WTC11 (cell line): ENCODE measurements around the gene PPP6C. TPM values are rescaled to one million over a fixed set of nuclear protein-coding genes. Genes with fewer than 3 reads are reported as not detected.
"Not testable (repeated sequence)": the region's sequence is repeated elsewhere in the genome, so short reads cannot be mapped to it uniquely, and the experiment has no call there.

Experiments used
- ATAC-seq: fragments of 200-7000 bp; cut with Tn5 transposase; 2 replicates; pipeline ENCODE4 v1.10.0; 2021; ENCODE audit warnings: mild to moderate bottlenecking, moderate library complexity
- CTCF ChIA-PET: fragments of 300-600 bp; sonication (Branson Sonifier 250); formaldehyde crosslinking; loops from one replicate; lab custom pipeline; 2021; ENCODE audit warnings: antibody characterized with exemption; lab: Charles Lee
- POLR2A ChIA-PET: fragments of 350-600 bp; sonication (Branson Sonifier 250); formaldehyde crosslinking; loops from one replicate; lab custom pipeline; 2021; ENCODE audit warnings: antibody characterized with exemption; lab: Charles Lee
- DNase-seq: peaks from one replicate; pipeline ENCODE4 v3.0.0; 2021; ENCODE audit warnings: low spot score
- H3K27ac Mint-ChIP-seq: 2 replicates; pipeline ENCODE4 v1.8.0; 2021; ENCODE audit warnings: mixed read lengths
- H3K27me3 Mint-ChIP-seq: 2 replicates; pipeline ENCODE4 v1.8.0; 2021; ENCODE audit warnings: low read depth, mild to moderate bottlenecking, moderate library complexity, mixed read lengths
- H3K36me3 Mint-ChIP-seq: 2 replicates; pipeline ENCODE4 v1.8.0; 2021; ENCODE audit warnings: mixed read lengths
- H3K4me1 Mint-ChIP-seq: 2 replicates; pipeline ENCODE4 v1.8.0; 2022; ENCODE audit warnings: mixed read lengths
- H3K4me3 Mint-ChIP-seq: 2 replicates; pipeline ENCODE4 v1.8.0; 2021; ENCODE audit warnings: mild to moderate bottlenecking, moderate library complexity, mixed read lengths
- H3K9me3 Mint-ChIP-seq: 2 replicates; pipeline ENCODE4 v1.8.0; 2021; ENCODE audit warnings: mixed read lengths
- AR ChIP-seq: fragments of 250-450 bp; sonication (Bioruptor Pico); IDR thresholded peaks from 2 replicates; pipeline ENCODE4 v1.9.0; 2021; ENCODE audit warnings: mild to moderate bottlenecking
- CREB1 ChIP-seq: sonication (generic); formaldehyde crosslinking; IDR thresholded peaks from 2 replicates; pipeline ENCODE4 v1.8.0; 2023; ENCODE audit warnings: mild to moderate bottlenecking, missing genetic modification reagents
- E2F1 ChIP-seq: sonication (generic); formaldehyde crosslinking; IDR thresholded peaks from 2 replicates; pipeline ENCODE4 v1.8.0; 2022; ENCODE audit warnings: mild to moderate bottlenecking, missing genetic modification reagents
- GTF2I ChIP-seq: fragments of 250-450 bp; sonication (Bioruptor Pico); conservative IDR thresholded peaks from 2 replicates; pipeline ENCODE4 v1.4.0; 2021; ENCODE audit warnings: mild to moderate bottlenecking
- HMGXB4 ChIP-seq: sonication (generic); formaldehyde crosslinking; IDR thresholded peaks from 2 replicates; pipeline ENCODE4 v1.8.1; 2023; ENCODE audit warnings: mild to moderate bottlenecking, moderate library complexity, missing genetic modification reagents
- KAT7 ChIP-seq: sonication (generic); formaldehyde crosslinking; IDR thresholded peaks from 2 replicates; pipeline ENCODE4 v1.8.1; 2023; ENCODE audit warnings: missing genetic modification reagents, mild to moderate bottlenecking, borderline replicate concordance
- PRRX2 ChIP-seq: fragments of 250-450 bp; sonication (Bioruptor Pico); IDR thresholded peaks from 2 replicates; pipeline ENCODE4 v1.8.0; 2021; ENCODE audit warnings: mild to moderate bottlenecking
- RORB ChIP-seq: fragments of 250-450 bp; sonication (Bioruptor Pico); IDR thresholded peaks from 2 replicates; pipeline ENCODE4 v1.9.0; 2021; ENCODE audit warnings: mild to moderate bottlenecking
- ZNF281 ChIP-seq: sonication (generic); formaldehyde crosslinking; IDR thresholded peaks from 2 replicates; pipeline ENCODE4 v1.8.0; 2023; ENCODE audit warnings: mild to moderate bottlenecking, missing genetic modification reagents
- ZNF317 ChIP-seq: sonication (generic); formaldehyde crosslinking; IDR thresholded peaks from 2 replicates; pipeline ENCODE4 v1.8.1; 2023; ENCODE audit warnings: low read depth, mild to moderate bottlenecking, moderate library complexity, missing genetic modification reagents, borderline replicate concordance
- total RNA-seq: library from RNA; stranded (reverse); gene quantifications from 3 replicates; pipeline ENCODE4 v1.2.3, GENCODE V29; 2021

The PPP6C gene
- total RNA-seq, 1 experiment from 2014 or later = 40.9 TPM

- CTCF ChIA-PET = no interaction called here
- Mint-ChIP-seq H3K27ac (0 out of 2 replicates have a peak overlapping the region, but pooled peaks have one; percentile 51), H3K4me1 (peaks cover 26% of the 10 kb centered on the region), H3K27me3 (no peaks in the 10 kb centered on the region), H3K9me3 (no peaks in the 10 kb centered on the region), H3K36me3 (peaks cover 67% of the 10 kb centered on the region), H3K4me3 (no peak overlapping the region)
- TF ChIP-seq RORB (CRISPR knock-in tag) = peak; percentile 13; the same call in 1 of the 2 replicates
- no peak for TF ChIP-seq GTF2I (CRISPR knock-in tag)
- POLR2A ChIA-PET = interaction anchor here (0.7 kb wide), 2 partner anchors 138 to 374 kb away, joined by 6 to 7 read pairs; no protein-coding TSS in a partner anchor
- ATAC-seq = no peak
- no peak for DNase-seq
Observed at GRCh38 chr9:125235804-125236519, 46.4 kb upstream of the PPP6C start.

GRCh38 chr9:125234099-125234498 lies 44.5 kb upstream of the PPP6C start:
- CTCF ChIA-PET = interaction anchor here (0.8 kb wide), 1 partner anchor 22 kb away, joined by 3 read pairs; no protein-coding TSS in a partner anchor
- POLR2A ChIA-PET, H3K4me3 Mint-ChIP-seq, H3K27me3 Mint-ChIP-seq, DNase-seq, H3K9me3 Mint-ChIP-seq, ATAC-seq, H3K27ac Mint-ChIP-seq: not testable (repeated sequence)
- H3K36me3 Mint-ChIP-seq = peaks cover 49% of the 10 kb centered on the region
- H3K4me1 Mint-ChIP-seq = peaks cover 21% of the 10 kb centered on the region

GRCh38 chr9:125233678-125234077 lies 44.1 kb upstream of the PPP6C start:
- Mint-ChIP-seq H3K4me3 (no peak overlapping the region), H3K9me3 (no peaks in the 10 kb centered on the region), H3K36me3 (peaks cover 45% of the 10 kb centered on the region), H3K4me1 (peaks cover 17% of the 10 kb centered on the region), H3K27me3 (no peaks in the 10 kb centered on the region), H3K27ac (peak overlapping the region; percentile 93; the same call in 1 of the 2 replicates)
- no peak for ATAC-seq
- CTCF ChIA-PET = no interaction called here
- no peak for DNase-seq
- POLR2A ChIA-PET = no interaction called here
- TF ChIP-seq KAT7 (CRISPR knock-in tag) (no peak), E2F1 (CRISPR knock-in tag) (no peak), ZNF281 (CRISPR knock-in tag) (no peak), HMGXB4 (CRISPR knock-in tag) (no peak), PRRX2 (CRISPR knock-in tag) (no peak), AR (CRISPR knock-in tag) (no peak), ZNF317 (CRISPR knock-in tag) (no peak), CREB1 (CRISPR knock-in tag) (no peak)
